HG03097 (cell line): ENCODE measurements around the gene PAPPA.

ENCODE experiments used
- ATAC-seq: cut with Tn5 transposase; IDR thresholded peaks from one replicate; pipeline ENCODE4 v1.9.1; 2021; ENCODE audit not compliant: unreplicated experiment, low FRiP score

Gene PAPPA

DNA sequence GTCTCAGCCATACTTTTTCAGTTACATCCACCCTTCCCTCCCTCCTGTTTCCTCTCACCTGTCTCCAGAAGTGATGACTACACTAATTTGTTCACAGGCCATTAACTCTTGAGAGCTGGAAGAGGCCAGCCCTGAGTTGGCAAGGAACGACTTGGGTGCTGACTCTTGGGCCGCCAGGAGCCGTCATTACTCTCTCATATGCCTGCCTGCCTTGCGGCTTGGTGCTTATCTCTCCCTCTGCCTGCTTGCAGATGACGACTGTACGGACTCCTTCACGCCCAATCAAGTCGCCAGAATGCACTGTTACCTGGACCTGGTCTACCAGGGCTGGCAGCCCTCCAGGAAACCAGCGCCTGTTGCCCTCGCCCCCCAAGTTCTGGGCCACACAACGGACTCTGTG is 66.1 kb downstream of the PAPPA start:
- ATAC-seq, result no peak

- ATAC-seq, result no peak
These were observed 70.3 kb downstream of the PAPPA start for GRCh38 chr9:116223926-116224325.

GRCh38 chr9:116230051-116230632 is 76.6 kb downstream of the PAPPA start:
- no peak for ATAC-seq

DNA sequence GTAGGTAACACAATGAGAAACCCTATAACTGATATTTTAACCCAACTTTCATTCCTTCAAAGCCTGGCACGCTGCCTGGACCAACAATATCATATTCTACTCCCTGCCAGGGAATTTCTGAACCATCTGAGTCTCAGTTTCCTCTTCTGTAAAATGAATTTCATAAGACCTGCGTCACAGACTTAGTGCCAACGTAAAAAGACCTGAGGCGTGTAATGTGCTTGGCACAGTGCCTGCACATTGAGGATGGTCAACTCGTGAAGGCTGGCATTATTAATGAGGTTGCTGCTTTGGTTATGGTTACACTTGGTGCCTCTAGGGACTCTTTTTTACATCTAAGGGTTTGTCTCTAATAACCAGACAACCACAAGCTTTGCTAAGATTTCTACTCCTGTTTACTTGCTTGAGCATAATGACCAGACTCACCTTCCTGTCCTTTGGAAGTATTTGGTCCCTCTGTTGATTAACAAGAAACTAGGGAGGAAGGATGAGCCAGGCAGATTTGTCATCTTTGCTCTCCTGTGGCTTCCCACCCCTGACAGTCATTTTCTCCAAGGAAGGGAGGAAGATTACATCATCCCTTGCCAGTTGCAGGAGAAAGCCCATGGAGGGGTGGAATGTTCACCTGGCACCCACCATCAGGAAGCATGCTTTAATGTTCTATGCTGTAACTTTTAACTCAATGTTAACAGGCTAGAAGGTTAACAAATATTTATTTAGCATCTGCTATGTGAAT is 79.0 kb downstream of the PAPPA start:
- ATAC-seq, result no peak

GRCh38 chr9:116233160-116233530 is 79.6 kb downstream of the PAPPA start:
- no peak for ATAC-seq

- no peak for ATAC-seq
These were observed 80.5 kb downstream of the PAPPA start for GRCh38 chr9:116234081-116234480.

GRCh38 chr9:116236979-116237378 is 83.4 kb downstream of the PAPPA start:
- no peak for ATAC-seq

- ATAC-seq, result no peak
These were observed 83.9 kb downstream of the PAPPA start for GRCh38 chr9:116237456-116237855.

DNA sequence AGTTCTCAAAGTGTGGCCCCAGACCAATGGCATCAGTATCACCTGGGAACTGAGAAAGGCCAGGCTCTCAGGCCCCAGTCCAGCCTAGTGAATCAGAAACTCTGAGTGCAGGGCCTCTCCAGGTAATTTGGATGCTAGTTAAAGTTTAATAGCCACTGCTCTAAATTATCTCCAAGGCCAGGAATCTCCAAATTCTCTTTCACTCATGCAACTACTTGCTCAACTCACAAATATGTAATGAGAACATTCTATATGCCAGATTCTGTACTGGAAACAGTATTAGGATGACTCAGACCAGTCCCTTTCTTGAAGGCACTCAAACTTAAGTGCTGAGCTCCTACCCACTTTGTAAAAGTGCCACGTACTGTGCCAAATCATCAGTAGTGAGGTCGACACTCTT is 84.6 kb downstream of the PAPPA start:
- no peak for ATAC-seq

DNA sequence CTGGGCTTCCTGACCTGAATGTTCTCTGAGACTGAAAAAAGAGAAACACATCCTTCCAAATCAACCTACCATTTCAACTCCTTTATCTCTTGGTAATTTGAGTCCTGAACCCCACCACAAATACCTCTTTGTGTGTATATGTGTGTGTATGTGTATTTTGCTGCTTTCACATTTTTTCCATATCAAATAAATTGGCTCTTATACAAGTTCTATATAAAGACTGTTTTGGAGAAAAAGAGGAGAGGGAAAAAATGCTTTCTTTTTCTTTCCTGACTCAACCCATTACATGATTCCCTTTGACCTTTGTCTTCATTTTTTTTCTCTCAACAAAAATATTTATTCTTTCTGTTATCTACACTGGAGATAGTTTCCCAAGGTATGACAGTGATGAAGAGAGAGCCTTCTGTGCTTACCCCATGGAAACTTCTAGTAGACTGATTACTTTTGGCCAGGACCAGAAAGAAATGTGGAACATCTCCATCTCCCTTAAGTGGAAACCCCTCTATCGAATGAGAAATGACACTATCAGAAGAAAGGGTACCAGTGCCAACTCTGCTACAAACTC is 85.3 kb downstream of the PAPPA start:
- ATAC-seq, result no peak

- no peak for ATAC-seq
These were observed 90.1 kb downstream of the PAPPA start for GRCh38 chr9:116243708-116244107.

GRCh38 chr9:116247284-116247683 is 93.7 kb downstream of the PAPPA start:
- no peak for ATAC-seq

- ATAC-seq, result no peak
These were observed 94.3 kb downstream of the PAPPA start for GRCh38 chr9:116247791-116248374.

DNA sequence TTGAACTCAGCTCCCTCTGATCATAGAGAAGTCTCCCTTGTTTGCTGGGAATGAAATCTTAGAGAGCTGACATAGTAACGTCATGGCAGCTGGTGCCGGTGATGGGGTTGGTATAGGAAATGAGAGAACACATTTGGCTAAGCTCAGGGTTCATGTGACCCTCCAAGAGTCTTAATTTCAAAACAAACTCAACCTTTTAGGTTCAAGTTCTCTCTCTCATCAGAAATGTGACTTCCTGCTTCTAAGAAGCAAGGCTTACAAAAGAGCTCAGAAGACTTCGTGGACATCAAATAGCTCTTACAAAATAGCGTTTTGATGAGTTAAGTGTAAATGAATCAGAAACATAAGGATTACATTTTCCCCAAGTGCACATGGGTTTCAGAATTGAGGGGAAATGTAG is 97.3 kb downstream of the PAPPA start:
- no peak for ATAC-seq

DNA sequence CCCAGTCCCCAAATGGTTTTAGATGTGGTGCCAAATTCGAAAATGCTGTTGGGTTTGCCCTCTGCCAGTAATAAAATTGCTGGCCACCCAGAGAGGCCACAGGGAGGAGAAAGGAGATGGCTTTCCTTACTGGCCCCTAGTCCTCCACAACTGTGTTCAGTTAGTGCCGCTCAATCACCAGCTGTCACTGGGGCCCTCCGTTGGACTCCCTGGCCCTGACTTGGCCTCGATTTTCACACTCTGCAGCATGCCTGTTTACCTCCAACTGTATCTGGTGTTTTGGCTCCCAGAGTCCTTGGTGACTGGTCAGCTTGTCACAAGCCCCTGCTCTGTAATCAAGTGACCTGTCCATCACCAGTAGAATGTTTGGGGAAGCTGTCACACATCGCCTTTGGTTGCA is 97.8 kb downstream of the PAPPA start:
- ATAC-seq, result no peak

DNA sequence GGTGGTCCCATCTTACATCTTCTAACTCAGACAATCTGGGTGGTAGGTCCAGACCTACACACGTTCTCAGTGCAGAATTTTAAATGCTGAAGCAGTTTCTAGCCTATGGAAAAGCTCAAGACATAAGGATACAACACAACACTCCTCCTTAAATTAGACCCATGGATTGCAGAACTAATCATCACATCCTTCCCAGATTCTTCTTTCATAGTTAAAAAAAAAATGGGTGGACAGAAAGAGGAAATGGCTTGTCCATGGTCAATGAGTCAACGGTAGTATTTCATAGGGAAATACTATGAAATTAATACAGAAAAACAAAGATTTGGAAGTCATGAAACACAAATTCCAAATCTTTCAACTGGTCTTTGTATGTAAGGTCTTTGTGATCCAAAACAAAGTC is 106.9 kb downstream of the PAPPA start:
- ATAC-seq, result no peak

GRCh38 chr9:116262448-116262847 is 108.9 kb downstream of the PAPPA start:
- ATAC-seq, result no peak

DNA sequence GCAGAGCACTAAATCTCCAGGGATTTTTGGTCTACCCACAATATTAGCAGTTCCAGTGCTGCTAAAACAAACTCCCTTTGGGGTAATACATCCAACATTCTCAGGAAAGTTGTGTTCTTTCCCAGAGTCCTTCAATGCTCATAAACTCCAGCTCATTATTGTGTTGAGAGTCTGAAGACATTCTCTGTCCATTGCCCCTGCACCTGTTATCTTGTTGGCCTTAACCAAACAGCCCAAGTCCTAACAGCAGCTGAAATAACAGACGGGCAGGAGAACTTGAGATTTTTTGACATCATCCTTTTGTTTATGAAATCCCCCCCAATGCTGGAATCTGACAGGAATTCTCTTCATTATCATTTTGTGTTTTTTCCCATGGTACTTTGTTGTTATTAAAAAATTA is 110.8 kb downstream of the PAPPA start:
- no peak for ATAC-seq

DNA sequence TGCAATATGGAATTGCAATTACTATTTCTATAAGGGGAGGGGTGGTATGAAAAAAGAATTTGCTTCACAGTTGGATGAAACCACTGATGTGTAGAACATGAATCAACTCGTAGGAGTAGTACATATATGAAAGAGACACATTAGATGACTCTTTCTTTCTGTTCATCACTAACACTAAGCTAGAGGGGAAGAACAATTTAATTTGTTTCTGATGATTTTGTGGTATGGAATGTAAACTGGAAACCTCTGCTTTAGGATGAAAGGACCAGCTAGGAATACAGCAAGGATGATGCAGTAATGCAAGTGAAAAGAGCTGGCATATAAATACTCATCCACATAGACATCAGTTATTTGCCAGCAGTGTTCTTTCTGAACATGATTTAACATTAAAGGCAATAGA is 113.4 kb downstream of the PAPPA start:
- no peak for ATAC-seq

GRCh38 chr9:116269250-116269649 is 115.7 kb downstream of the PAPPA start:
- ATAC-seq, result no peak

DNA sequence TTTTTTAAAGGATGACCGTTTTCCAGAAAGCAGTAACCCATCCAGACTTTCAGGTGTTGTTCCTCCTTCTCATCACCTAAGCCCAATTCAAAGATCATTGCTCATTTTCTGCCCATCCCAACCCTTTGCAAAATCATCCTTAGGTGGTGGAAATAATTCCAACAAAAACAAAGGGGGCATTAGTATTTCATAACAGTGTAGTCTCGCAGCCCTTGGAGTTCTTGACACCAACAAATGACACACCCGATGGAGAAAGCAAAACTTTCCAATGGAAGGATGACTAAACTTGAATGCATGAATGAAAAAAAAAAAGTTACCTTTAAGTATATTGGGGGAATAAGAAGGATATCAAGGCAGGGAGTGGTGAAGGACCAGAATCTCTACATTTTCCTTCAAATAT is 117.0 kb downstream of the PAPPA start:
- ATAC-seq, result no peak

GRCh38 chr9:116271340-116271739 is 117.7 kb downstream of the PAPPA start:
- no peak for ATAC-seq
